HG02970 (cell line): Measurements from ENCODE around the gene KIF6.

Experiments
- ATAC-seq: cut with Tn5 transposase; IDR thresholded peaks from one replicate; pipeline ENCODE4 v1.9.1; 2021; ENCODE audit warnings: mild to moderate bottlenecking, moderate library complexity, moderate number of reproducible peaks; ENCODE audit not compliant: unreplicated experiment, low FRiP score

The KIF6 gene

DNA sequence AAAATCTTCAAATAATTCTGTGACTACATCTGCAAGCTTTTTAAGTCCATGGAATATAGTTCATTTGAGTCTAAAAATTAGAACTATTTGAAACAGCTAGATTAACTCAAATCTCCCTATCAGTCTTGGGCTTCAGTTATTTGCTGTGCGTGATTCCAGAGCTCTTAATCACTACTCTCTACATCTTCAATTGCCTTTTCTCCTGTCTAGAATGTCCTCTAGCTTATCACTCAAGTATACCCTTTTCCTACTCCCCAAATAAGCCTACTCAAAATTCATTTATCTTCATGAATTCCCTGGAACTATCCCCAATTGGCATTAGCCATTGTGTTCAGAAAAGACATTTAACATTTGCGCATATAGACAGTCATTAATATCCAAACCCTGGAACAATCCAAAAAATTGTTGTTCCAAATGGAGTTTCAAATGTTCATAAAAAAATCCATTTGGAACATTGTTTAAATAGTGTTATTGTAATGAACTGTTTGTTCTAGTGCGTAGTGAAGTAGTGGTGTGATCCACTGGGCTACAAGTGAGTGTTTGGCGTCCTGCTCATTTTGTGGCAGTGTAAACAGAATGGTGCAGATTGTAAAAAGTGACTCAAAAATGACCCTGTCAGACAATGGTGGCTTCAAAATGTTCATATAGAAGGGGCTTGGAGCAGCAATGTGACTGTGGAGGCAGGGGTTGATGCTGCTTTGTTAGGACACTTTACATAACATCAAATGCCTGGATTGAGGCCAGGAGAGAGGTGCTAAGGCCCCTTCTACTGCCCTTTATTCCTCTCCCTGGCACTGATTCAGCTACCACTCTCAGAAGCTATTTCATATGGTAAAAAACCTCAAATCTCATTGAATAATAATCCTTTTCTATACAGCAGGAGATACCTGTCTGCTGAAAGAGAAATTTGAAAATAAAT, 122.3 kb downstream of the KIF6 start:
- ATAC-seq: no peak

DNA sequence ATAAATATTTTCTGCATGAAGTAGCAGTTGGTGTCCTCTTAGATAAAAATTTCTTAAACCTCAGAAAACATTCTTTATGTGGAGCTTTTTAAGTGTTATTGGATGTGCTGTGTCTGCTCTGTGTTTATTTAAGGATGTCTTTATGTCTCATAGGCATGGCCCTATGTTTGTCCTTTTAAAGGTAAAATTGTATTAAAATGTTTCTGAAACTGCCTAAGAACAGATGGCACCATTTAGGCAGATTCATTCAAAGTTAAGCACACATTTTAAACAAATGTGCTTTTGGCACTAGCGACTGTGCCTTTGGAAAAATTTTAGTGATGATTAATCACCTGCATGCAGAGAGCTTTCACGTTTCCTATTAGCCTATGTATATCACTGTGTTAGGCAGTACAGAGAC, 125.2 kb downstream of the KIF6 start:
- ATAC-seq: no peak

DNA sequence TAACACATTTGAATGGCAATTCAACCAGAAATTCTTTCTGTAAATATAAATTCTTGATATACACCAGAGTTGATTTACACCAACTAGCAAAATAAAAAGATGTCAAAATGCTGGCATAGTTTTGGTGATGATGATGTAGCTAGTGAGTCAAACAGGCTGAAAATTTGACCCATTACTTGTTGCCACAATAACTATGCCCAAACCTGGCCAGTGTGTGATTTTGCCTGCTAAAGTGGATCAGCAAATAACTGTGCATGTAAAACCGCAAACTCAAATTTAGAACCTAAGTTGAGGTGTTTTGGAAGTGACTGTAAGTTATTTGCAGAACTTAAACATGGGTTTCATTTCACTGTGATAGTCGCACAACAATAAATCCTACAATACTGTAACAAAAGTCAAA, 125.9 kb downstream of the KIF6 start:
- ATAC-seq: no peak

DNA sequence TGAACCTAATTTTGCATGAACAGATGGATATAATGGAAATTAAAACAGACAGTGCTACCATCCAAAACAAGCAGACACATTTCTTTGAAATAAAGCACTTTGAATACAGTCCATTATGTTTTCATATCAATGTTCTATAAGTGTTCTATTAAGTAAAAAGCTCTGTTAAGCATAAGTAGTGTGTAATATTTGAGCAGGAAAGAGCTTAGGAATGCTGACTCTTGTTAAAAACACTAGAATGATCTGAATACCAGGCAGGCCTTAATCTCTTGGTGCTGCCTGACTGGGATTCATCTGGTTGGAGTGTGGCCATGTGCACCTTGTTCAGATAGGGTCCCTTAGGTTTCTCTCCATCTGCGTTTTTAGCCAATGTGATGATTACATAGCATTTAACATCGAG, 130.9 kb downstream of the KIF6 start:
- no peak for ATAC-seq

DNA sequence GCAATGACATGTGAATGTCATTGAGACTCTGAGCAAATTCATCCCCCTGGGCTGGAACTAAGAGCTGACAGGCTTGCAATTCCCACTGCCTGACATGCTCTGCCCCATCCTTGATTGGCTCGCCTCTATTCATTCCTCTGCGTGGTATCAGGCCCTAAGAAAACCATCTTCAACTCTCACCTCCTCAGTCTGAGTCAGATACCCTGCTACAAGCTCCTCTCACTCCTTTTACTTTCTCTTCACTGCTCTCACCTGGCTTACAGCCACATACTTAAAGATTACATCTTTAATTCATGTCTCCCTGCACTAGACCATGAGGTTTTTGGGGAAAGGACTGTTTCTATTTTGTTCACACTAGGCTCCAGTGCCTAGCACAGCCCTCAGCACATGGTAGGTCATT, 131.6 kb downstream of the KIF6 start:
- no peak for ATAC-seq

DNA sequence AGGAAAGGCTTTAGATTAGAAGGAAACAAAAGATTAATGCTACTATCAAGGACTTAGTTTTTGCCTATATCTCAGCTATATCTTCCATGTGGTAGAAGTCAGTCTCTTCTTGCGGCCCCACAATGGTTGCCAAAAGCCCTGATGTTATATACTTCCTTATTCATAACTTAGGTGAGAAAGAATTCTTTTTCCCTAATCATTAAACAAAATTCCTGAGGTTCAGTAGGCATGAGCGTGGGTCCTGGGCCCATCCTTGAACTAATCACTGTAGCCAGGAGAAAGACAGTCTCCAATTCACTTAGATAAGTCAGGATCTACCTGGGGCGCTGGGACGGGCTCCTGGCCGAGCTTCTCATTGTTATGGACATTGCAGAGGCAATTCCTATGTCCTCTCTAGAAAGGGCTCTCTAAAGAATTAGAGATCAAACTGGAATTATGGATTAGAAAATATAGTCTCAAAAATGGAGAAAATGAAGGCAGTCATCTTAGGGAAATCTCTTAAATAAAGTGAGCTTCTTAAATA, 134.3 kb downstream of the KIF6 start:
- ATAC-seq: no peak

DNA sequence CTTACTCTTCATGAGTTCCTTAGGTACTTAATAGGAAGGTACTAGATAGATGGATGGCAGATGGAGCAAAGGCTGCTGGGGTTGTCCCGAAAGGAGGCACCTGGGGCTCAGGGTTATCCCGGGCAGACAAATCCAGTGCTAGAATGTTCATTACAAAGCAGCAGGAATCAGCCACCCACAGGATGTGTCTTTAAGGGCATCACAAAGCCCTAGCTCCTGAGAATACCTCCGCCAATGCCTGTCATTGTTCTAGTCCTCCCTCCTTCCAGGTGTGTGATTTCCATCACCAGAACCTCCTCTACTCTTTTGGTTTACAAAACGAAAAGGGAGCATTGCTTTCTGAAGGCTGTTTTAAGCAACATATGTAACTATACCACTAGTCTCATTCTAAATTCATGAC, 138.1 kb downstream of the KIF6 start:
- ATAC-seq: no peak

DNA sequence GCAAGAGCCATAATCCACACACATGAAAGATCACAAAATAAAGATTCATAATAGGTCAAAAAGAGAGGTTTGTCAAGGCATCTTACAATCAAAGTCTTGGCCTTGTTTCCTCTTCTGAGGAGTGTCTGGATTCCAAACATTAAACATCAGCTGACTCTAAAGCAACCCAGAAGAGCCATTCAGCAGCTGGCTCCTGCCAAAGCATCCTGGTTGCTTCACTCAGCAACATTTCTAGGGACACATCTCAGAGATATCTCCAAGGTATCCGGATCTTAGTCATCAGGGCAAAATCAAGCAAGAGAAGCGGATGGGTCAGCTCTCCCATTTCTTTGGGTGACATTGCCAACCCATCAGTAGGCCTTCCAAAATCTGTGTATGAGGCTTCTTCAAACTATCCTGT, 139.6 kb downstream of the KIF6 start:
- no peak for ATAC-seq

DNA sequence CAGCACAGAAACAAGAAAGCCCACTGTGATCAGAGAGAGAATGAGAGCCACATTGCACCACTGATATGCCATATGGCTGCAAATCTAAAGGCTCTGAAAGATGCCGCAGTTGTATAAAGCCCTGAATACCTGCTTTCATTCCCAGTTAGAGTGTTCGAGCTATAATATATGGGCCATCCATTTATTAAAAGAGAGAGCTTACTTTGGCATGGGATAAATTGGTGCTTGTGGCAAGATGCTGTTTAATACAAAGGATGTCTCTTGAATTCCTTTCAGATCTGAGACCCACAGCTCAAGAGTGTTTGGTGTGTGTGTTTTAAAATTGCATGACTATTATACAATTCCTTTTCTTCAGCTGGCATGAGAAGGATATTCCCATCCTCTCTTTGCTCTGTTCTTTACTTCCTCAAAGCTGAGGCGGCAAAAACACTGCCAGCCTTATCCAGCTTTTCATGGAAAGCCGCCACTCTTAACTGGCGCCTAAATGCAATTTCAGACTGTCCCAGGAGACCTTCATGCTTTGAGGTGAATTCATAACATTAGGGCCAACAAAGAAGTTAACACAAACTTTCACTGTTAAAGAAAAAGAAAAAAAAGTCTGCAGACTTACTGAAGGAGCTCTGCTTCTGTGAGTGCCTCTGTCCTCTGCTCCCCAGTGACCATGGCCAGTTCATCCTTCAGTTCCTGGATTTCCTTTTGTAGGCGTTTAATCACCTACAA, 147.6 kb downstream of the KIF6 start:
- no peak for ATAC-seq

DNA sequence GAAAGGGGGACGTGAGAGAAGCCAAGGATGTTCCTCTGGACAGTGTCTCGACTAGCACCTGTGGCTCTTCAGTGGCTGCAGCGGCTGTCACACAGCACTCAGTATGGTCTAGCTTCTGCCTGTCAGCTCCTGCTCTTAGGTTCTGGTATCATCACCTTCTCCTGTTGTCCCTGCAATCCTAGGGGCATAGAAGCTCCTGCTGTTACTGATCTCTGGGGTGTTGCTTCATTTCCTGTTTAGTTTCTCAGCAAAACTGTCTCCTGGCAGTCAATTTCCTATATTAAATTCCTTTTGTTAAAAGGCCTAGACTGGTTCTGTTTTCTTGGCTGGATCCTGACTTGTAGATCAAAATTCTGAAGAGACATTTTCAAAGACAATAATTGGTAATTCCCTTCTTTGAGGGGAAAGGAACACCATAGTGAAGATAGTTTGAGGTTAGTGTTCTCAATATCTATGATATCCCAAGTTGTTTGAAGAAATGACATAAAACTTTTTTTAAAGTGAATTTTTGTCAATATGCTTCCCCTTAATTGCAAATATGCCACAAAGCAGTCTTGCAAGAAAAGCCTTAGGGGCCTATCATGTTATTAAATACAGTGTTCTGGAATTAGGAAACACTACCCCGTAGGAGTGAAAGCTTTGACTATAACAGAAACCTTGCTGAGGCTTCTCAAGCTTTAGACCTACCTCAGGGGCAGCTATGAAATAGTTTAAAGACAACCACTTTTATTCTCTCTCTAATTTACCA, 148.5 kb downstream of the KIF6 start:
- no peak for ATAC-seq

DNA sequence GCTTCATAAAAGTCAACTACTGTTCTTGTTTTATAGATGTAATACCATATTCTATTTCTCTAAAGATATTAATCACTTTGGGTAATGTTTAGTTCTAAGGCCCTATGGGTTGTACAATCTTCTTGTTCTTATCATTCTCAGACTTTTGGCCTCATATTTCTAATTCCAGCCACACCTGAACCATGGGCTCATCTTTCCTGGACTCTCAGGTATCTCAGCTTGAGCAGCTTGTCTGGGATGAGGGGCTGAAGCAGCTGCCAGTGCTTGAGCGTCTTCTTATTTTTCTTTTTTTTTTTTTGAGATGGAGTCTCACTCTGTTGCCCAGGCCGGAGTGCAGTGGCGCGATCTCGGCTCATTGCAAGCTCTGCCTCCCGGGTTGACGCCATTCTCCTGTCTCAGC, 150.2 kb downstream of the KIF6 start:
- ATAC-seq: no peak

DNA sequence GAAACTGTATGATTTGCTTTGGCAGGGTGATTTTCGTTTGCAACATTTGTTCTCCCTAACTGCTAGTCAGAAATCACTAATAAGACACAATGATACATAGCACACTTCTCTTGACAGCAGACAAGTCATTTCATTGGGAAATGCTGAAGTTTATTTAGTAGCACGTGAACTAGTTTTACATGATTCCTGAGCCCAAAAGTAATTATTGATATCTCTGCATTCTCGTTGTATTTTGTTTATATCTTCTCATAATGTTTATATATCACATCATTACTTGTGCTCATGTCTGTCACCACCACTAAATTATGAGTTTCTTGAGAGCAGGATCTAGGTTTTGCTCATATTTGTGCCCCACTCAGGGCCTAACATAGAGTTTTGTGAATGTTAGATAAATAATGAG, 151.7 kb downstream of the KIF6 start:
- no peak for ATAC-seq

DNA sequence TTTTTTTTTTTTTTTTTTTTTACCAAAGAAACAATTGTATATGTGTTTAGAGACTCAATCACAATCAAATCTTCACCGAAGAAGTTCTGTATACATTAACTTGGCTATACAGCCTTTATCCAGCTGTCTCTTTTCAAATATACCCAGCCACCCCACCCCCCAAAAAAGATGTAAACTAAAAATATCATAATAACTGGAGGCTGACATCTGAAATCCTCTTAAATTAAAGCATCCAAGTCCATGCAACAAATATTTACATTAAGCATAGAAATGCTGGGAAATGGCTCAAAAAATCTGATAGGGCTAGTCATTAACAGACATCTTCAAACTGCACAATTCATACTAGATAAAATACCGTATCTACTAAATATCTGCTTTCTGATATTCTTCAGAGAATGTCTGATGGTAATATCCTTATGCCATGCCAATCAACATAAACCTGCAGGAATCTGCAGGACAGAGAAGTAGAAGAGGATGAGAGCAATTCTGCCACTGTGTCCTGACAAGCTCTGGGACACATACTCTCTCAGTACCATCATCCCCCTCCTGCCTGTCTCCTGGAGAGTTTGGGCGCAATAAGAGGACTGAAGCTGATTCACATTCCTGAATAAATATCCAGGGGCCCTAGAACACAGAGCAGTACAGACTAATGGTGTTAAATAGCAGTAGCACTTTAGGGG, 152.4 kb downstream of the KIF6 start:
- no peak for ATAC-seq

DNA sequence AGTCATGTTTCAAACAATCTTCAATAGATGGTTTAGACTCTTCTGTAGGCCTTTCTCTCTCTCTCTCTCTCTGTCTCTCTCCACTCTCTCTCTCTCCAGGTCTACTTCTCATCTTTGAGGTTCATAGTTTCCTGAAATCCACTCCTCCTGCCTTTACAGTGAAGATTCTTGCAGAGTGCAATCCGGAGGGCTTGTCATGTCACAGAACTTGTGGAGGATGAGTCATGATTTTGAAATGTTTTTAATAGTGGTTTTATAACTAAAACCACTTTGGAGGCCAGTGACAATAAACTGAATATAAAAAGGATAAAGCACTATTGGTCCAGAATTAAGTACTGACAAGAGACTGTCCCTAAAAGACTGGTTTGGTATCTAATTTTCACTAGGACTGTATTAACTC, 156.3 kb downstream of the KIF6 start:
- ATAC-seq: no peak

DNA sequence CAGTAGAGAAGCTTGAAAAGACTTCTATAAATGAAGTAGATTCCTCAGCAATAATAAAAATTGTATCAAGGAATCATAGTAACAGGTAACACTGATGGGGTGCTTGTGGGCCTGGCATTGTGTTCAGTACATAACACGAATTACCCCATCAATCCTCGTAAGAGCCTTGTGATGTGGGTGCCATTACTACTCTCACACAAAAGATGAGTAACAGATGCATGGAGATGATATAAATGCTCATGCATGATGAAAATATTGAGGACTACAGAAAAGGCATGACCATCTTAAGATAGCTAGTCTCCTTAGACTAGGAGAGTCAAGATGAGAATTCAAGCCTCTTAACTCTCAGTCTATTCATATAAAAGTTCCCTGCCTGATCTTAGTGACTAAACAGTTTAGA, 158.1 kb downstream of the KIF6 start:
- ATAC-seq: no peak

DNA sequence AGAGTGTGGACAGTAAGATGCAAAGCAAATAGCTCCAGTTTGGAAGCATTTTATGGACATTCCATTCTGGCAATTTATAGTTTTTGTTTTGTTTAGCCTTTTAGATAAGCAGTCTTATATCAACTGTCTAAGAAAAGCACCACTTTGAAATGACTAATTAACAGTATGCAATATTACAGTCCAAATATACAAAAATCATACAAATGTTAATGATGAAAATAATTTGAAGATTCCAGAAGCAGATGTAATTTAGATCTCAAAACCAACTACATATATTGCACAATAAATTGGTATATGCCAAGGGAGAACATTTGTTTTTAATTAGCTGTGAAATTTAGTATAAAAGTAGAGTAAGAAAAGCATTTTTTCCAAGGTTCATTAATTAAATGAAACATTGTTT, 158.8 kb downstream of the KIF6 start:
- no peak for ATAC-seq

DNA sequence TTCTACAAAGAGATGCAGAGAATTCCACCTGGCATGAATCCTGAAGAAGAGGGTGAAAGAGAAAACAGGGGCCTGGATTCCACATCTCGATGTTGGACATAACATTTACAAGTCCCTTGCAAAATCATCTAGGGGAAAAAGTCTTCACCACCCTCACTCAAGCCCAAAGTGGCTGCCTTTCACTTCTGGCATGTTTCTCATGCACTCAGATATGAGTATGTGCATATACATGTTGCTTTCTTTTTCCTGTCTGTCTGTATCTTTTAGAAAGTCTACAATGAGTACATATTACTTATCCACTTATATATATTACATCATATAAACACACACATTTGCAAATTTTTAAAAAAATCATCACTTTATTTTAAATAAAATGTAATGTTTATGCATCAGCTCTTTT, 159.3 kb downstream of the KIF6 start:
- ATAC-seq: no peak

DNA sequence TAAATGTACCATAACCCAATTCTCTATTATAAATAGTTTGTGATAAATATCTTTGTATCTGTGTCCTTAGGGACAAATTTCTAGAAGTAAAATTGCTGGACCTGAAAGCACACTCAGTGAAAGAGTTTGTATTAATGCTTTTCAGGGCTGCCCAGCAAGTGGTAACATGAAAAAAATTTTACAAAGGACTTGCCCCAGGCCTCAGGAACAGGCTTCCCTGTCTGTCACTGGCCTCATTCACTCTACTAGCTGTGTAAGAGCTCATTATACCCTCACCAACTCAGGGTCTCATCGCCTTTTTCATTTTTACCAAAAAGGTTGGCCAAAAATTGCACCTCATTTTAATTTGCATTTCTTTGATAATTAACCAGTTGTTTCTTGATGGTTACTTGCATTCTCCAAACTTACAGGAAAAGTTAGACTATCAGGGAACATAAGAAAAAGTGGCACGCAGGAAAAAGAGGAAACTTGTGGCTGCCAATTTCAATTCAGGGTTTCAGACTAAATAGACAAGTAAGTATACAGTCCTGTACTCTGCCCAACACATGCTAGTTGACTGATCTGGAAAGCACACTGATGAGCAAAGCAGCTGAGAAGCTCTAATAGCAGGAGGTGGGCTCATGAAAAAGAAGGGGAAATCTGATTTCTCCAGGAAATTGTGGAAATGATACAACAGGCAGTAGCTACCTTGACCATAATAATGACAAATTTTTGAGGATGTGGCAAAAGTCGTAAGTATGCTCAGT, 161.5 kb downstream of the KIF6 start:
- no peak for ATAC-seq

DNA sequence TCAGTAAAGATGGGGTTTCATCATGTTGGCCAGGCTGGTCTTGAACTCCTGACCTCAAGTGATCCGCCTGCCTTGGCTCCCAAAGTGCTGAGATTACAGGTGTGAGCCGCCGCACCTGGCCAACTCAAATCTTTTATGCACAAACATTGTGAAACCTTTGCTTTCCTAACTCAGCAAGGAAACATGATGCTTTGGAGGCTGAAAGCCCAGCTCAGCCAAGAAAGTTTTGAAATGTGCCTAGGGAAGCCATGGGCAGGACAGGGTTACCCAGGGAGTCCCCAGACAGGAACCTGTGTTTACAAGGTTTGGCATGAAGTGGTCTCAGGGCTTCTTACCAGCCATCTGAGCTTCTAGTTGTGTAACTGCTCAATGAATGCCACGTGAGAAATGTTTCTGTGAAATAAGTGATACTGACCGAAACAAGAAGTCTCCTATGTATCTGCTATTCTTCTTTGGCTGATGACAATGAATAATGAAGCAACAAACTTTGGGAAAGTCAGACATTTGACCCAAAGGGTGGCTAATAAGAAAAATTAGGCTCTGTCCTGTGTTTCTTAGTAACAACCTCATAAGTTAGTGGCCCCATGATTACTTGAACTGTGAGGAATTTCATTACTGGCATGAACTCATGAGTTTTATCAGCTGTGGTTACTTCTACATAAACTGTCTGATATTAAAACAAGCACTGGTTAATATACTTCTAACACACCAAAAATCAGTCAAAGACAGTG, 163.5 kb downstream of the KIF6 start:
- no peak for ATAC-seq
